ENCODE measurements around the gene PRDX3.

The PRDX3 gene

GRCh38 chr10:119153661-119154060 lies 25.0 kb downstream of the PRDX3 start:
- TF ChIP-seq REST (IDR thresholded peaks at IDR 0.05; ENCODE audit: low read depth) (no peak), USF1 (IDR thresholded peaks at IDR 0.05) (no peak), ZBTB7A (IDR thresholded peaks at IDR 0.05; ENCODE audit: low read depth) (no peak), RAD21 (IDR thresholded peaks at IDR 0.05; ENCODE audit: low read depth) (no peak), EP300 (IDR thresholded peaks at IDR 0.05; ENCODE audit: borderline replicate concordance) (no peak), EGR1 (IDR thresholded peaks at IDR 0.05) (no peak), NFIC (IDR thresholded peaks at IDR 0.05) (no peak), YY1 (IDR thresholded peaks at IDR 0.05; ENCODE audit: low read depth) (no peak), TCF12 (IDR thresholded peaks at IDR 0.05; ENCODE audit: low read depth) (no peak), FOXM1 (IDR thresholded peaks at IDR 0.05; ENCODE audit: borderline replicate concordance, low read depth) (no peak)

- TF ChIP-seq REST (IDR thresholded peaks at IDR 0.05; ENCODE audit: low read depth) (no peak), TEAD4 (IDR thresholded peaks at IDR 0.05) (no peak), EGR1 (IDR thresholded peaks at IDR 0.05) (no peak), ZBTB7A (IDR thresholded peaks at IDR 0.05; ENCODE audit: low read depth) (no peak), TAF1 (IDR thresholded peaks at IDR 0.05; ENCODE audit: low read depth) (no peak), FOXM1 (IDR thresholded peaks at IDR 0.05; ENCODE audit: borderline replicate concordance, low read depth) (no peak), CREB1 (IDR thresholded peaks at IDR 0.05; ENCODE audit: low read depth) (no peak), RAD21 (IDR thresholded peaks at IDR 0.05; ENCODE audit: low read depth) (no peak), USF1 (IDR thresholded peaks at IDR 0.05) (no peak)
Observed at GRCh38 chr10:119153041-119153440, 25.6 kb downstream of the PRDX3 start.

- peak; percentile 35 for TF ChIP-seq RAD21 (IDR thresholded peaks at IDR 0.05; ENCODE audit: low read depth)
- TF ChIP-seq NFIC (IDR thresholded peaks at IDR 0.05): no peak
- TF ChIP-seq CEBPB (IDR thresholded peaks at IDR 0.05): no peak
- TF ChIP-seq TAF1 (IDR thresholded peaks at IDR 0.05; ENCODE audit: low read depth): no peak
- TF ChIP-seq MAX (IDR thresholded peaks at IDR 0.05): no peak
Observed at GRCh38 chr10:119149729-119150128, 28.9 kb downstream of the PRDX3 start.

- TF ChIP-seq NFIC (IDR thresholded peaks at IDR 0.05) (no peak), CREB1 (IDR thresholded peaks at IDR 0.05; ENCODE audit: low read depth) (no peak), YY1 (IDR thresholded peaks at IDR 0.05; ENCODE audit: low read depth) (no peak)
Observed at GRCh38 chr10:119149157-119149556, 29.5 kb downstream of the PRDX3 start.

GRCh38 chr10:119143657-119144056 lies 35.0 kb downstream of the PRDX3 start:
- no peak for TF ChIP-seq MAX (IDR thresholded peaks at IDR 0.05)
- TF ChIP-seq FOXM1 (IDR thresholded peaks at IDR 0.05; ENCODE audit: borderline replicate concordance, low read depth): no peak
- no peak for TF ChIP-seq EGR1 (IDR thresholded peaks at IDR 0.05)
- no peak for TF ChIP-seq TCF12 (IDR thresholded peaks at IDR 0.05; ENCODE audit: low read depth)
- TF ChIP-seq CREB1 (IDR thresholded peaks at IDR 0.05; ENCODE audit: low read depth): no peak
- TF ChIP-seq YY1 (IDR thresholded peaks at IDR 0.05; ENCODE audit: low read depth): no peak
- TF ChIP-seq TAF1 (IDR thresholded peaks at IDR 0.05; ENCODE audit: low read depth): no peak
- TF ChIP-seq ZBTB7A (IDR thresholded peaks at IDR 0.05; ENCODE audit: low read depth): no peak
- TF ChIP-seq CEBPB (IDR thresholded peaks at IDR 0.05): no peak
- no peak for TF ChIP-seq EP300 (IDR thresholded peaks at IDR 0.05; ENCODE audit: borderline replicate concordance)
- TF ChIP-seq USF1 (IDR thresholded peaks at IDR 0.05): no peak
- TF ChIP-seq RAD21 (IDR thresholded peaks at IDR 0.05; ENCODE audit: low read depth): no peak
- no peak for TF ChIP-seq TEAD4 (IDR thresholded peaks at IDR 0.05)
- TF ChIP-seq NFIC (IDR thresholded peaks at IDR 0.05): no peak
- TF ChIP-seq REST (IDR thresholded peaks at IDR 0.05; ENCODE audit: low read depth): no peak

Data from Ishikawa (cell line).